B cell (primary cell): Measurements from ENCODE around the gene INTU. TPM values are rescaled to one million over a fixed set of nuclear protein-coding genes. Genes with fewer than 3 reads are reported as not detected.

ENCODE experiments used
- ATAC-seq: fragments of 200-7000 bp; cut with Tn5 transposase; one replicate; pipeline ENCODE4 v1.10.0; 2021; ENCODE audit warnings: low read depth, mild to moderate bottlenecking, moderate number of reproducible peaks, moderate library complexity
- CTCF ChIA-PET: fragments of 350-600 bp; sonication (Branson Sonifier 250); formaldehyde crosslinking; loops from one replicate; lab custom pipeline; 2021; ENCODE audit warnings: antibody characterized with exemption, inconsistent platforms; lab: Charles Lee
- POLR2A ChIA-PET: fragments of 350-600 bp; sonication (Branson Sonifier 250); formaldehyde crosslinking; loops from one replicate; lab custom pipeline; 2021; ENCODE audit warnings: antibody characterized with exemption; lab: Charles Lee
- DNase-seq: peaks from one replicate; pipeline ENCODE4 v3.0.0; 2013
- H2AFZ ChIP-seq: 2 replicates; pipeline ENCODE4 v1.6.1; 2012; ENCODE audit warnings: mild to moderate bottlenecking, low read depth, low read length; ENCODE audit not compliant: insufficient read depth, poor library complexity, severe bottlenecking
- H3K27ac ChIP-seq, 2 donors: 1 replicate in 1 of 2; 2 replicates in 1 of 2; pipeline ENCODE4 v1.5.1; 2012 to 2013; ENCODE audit warnings: low read length in 2 of 2, mild to moderate bottlenecking in 2 of 2, moderate library complexity in 1 of 2
- H3K27me3 ChIP-seq, 4 experiments: fragments of 200-600 bp in 1 of 4; sonication (generic) in 1 of 4; replicated peaks in 1 of 4; 1 replicate in 2 of 4; 2 replicates in 2 of 4; pipeline versions ENCODE4 v1.6.1 to v1.7.0; 2013 to 2016; ENCODE audit warnings: low read length in 3 of 4, mild to moderate bottlenecking in 2 of 4, mixed read lengths in 1 of 4, moderate library complexity in 1 of 4; ENCODE audit not compliant: insufficient read depth in 4 of 4, control insufficient read depth in 3 of 4; ENCODE audit errors: control extremely low read depth in 1 of 4
- H3K36me3 ChIP-seq, 2 experiments: replicated peaks in 1 of 2; 1 replicate in 1 of 2; 2 replicates in 1 of 2; pipeline versions ENCODE4 v1.6.1 to v1.7.1; 2013; ENCODE audit warnings: low read length in 1 of 2; ENCODE audit not compliant: insufficient read depth in 2 of 2, control insufficient read depth in 1 of 2; ENCODE audit errors: control extremely low read depth in 1 of 2, extremely low read depth in 1 of 2
- H3K4me1 ChIP-seq, 2 donors: fragments of 200-600 bp in 1 of 2; sonication (generic) in 1 of 2; 1 replicate in 1 of 2; 2 replicates in 1 of 2; pipeline versions ENCODE4 v1.5.1 to v1.6.1; 2013 to 2017; ENCODE audit warnings: low read length in 2 of 2; ENCODE audit not compliant: control insufficient read depth in 2 of 2, insufficient read depth in 2 of 2
- H3K4me2 ChIP-seq: replicated peaks from 2 replicates; pipeline ENCODE3; 2012; ENCODE audit warnings: mild to moderate bottlenecking, low read depth, low read length; ENCODE audit not compliant: poor library complexity, severe bottlenecking
- H3K4me3 ChIP-seq, 5 experiments: fragments of 200-600 bp in 1 of 5; sonication (generic) in 1 of 5; 1 replicate in 3 of 5; 2 replicates in 2 of 5; pipeline versions ENCODE4 v1.5.1 to v1.7.0; 2011 to 2016; ENCODE audit warnings: low read length in 4 of 5, mild to moderate bottlenecking in 4 of 5, low read depth in 2 of 5, control low read depth in 1 of 5, moderate library complexity in 1 of 5; ENCODE audit not compliant: insufficient read depth in 1 of 5; ENCODE audit errors: control extremely low read depth in 1 of 5, extremely low read depth in 1 of 5
- H3K79me2 ChIP-seq: fragments of 200-600 bp; sonication (generic); one replicate; pipeline ENCODE4 v1.6.0; 2016; ENCODE audit warnings: low read length; ENCODE audit not compliant: control insufficient read depth, insufficient read depth
- H3K9ac ChIP-seq: fragments of 200-600 bp; sonication (generic); 2 replicates; pipeline ENCODE4 v1.6.1; 2017; ENCODE audit warnings: mild to moderate bottlenecking, low read length, moderate library complexity
- H3K9me3 ChIP-seq, 3 donors: one replicate each; pipeline versions ENCODE4 v1.6.1 to v1.7.1; 2013; ENCODE audit warnings: low read length in 2 of 3; ENCODE audit not compliant: control insufficient read depth in 2 of 3, insufficient read depth in 1 of 3; ENCODE audit errors: control extremely low read depth in 1 of 3
- H4K20me1 ChIP-seq: 2 replicates; pipeline ENCODE4 v1.6.0; 2012; ENCODE audit warnings: mild to moderate bottlenecking, low read length; ENCODE audit not compliant: insufficient read depth, control insufficient read depth, poor library complexity, severe bottlenecking
- H3K27ac Mint-ChIP-seq: one replicate; pipeline ENCODE4 v1.8.0; 2021; ENCODE audit warnings: mixed read lengths
- H3K27me3 Mint-ChIP-seq: one replicate; pipeline ENCODE4 v1.8.0; 2021; ENCODE audit warnings: mixed read lengths
- H3K4me1 Mint-ChIP-seq: one replicate; pipeline ENCODE4 v1.8.0; 2021; ENCODE audit warnings: mixed read lengths
- H3K4me3 Mint-ChIP-seq: one replicate; pipeline ENCODE4 v1.8.0; 2021; ENCODE audit warnings: mixed read lengths
- H3K9me3 Mint-ChIP-seq: one replicate; pipeline ENCODE4 v1.8.0; 2022; ENCODE audit warnings: mixed read lengths; ENCODE audit not compliant: insufficient read depth
- CTCF ChIP-seq: fragments of 200-600 bp; IDR thresholded peaks from one replicate; pipeline ENCODE4 v1.8.0; 2022; ENCODE audit warnings: antibody characterized with exemption, mild to moderate bottlenecking
- EZH2 ChIP-seq: IDR thresholded peaks from 2 replicates; pipeline ENCODE4 v1.6.1; 2012; ENCODE audit warnings: borderline replicate concordance, low read depth, mild to moderate bottlenecking, moderate library complexity, low read length; ENCODE audit not compliant: insufficient read depth, poor library complexity, severe bottlenecking
- WGBS: methylation state at CpG from one replicate; pipeline ENCODE4 v1.1.5; 2013; ENCODE audit warnings: missing lambda C conversion rate; ENCODE audit not compliant: insufficient coverage; 5-methylcytosine and 5-hydroxymethylcytosine counted together
- intact Hi-C: fragments of 100-400 bp; cut with micrococcal nuclease; formaldehyde crosslinking; loops from one replicate; pipeline ENCODE4 v1.10.0; 2022
- polyA plus RNA-seq: library from polyadenylated mRNA; depleted of rRNA; stranded (reverse); fragments of >200 nt; gene quantifications from 2 replicates; pipeline ENCODE4 v1.2.3, GENCODE V29; 2012
- total RNA-seq, 2 donors: library from RNA; stranded (reverse); fragments of 120-200 nt in 1 of 2; gene quantifications; 1 replicate in 1 of 2; 2 replicates in 1 of 2; pipeline versions ENCODE4 v1.2.3 to v1.2.4, GENCODE V29; 2013 to 2022

INTU gene
- total and polyA plus RNA-seq, 2 donors (not counting 1 experiment from before 2014, with no cell fraction given), result not detected

- Histone ChIP-seq H3K4me3 (no peak overlapping the region), H3K4me1 (no peaks in the 10 kb centered on the region), H3K4me2 (no peak overlapping the region), H2AFZ (no peak overlapping the region), H3K9me3 (no peaks in the 10 kb centered on the region), H3K27me3 (no peaks in the 10 kb centered on the region), H3K79me2 (no peaks in the 10 kb centered on the region), H3K36me3 (no peaks in the 10 kb centered on the region), H3K9ac (no peak overlapping the region), H4K20me1 (no peaks in the 10 kb centered on the region), H3K27ac (no peak overlapping the region)
- WGBS, result 23% methylated on average over 5 of the region's 6 CpGs
- TF ChIP-seq CTCF (peak; percentile 60), EZH2 (no peak)
- ATAC-seq (no peak), DNase-seq (no peak)
- no peaks in the 10 kb centered on the region for H3K9me3 Mint-ChIP-seq
- ChIA-PET CTCF (interaction anchor here (1.3 kb wide), 1 partner anchor 128 kb away, joined by 4 read pairs; no protein-coding TSS in a partner anchor), POLR2A (no interaction called here)
- no peaks in the 10 kb centered on the region for H3K4me1 Mint-ChIP-seq
- H3K4me3 Mint-ChIP-seq, result no peak overlapping the region
- intact Hi-C loops, result no loop called here
- peaks cover 14% of the 10 kb centered on the region for H3K27me3 Mint-ChIP-seq
- H3K27ac Mint-ChIP-seq, result no peak overlapping the region
Observed at GRCh38 chr4:127604949-127605709, 27.6 kb upstream of the INTU start.

DNA sequence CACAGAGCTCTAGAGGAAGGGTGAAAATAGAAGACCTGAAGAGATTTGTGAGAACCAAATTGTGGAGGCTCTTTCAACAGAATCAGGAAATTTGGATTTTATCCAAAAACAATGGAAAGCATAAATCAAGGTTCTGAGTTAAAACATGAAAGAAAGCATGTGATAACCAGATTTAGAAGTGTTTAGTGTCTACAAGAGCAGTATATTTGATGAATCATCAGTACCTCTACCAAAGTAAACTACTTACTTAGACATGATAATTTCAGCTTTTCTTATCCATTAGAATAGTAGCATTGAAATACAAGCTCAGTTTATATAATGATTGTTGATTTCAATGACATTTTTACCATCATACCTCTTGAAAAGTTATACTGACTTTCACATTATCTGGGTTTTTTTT is 25.9 kb upstream of the INTU start:
- Histone ChIP-seq H3K4me1 (no peaks in the 10 kb centered on the region), H4K20me1 (no peaks in the 10 kb centered on the region), H3K27ac (no peak overlapping the region), H3K4me2 (no peak overlapping the region), H3K36me3 (no peaks in the 10 kb centered on the region), H3K9ac (no peak overlapping the region), H3K79me2 (no peaks in the 10 kb centered on the region), H2AFZ (no peak overlapping the region), H3K27me3 (no peaks in the 10 kb centered on the region), H3K9me3 (no peaks in the 10 kb centered on the region), H3K4me3 (no peak overlapping the region)
- ATAC-seq (no peak), DNase-seq (no peak)
- Mint-ChIP-seq H3K9me3 (no peaks in the 10 kb centered on the region), H3K27me3 (peaks cover 11% of the 10 kb centered on the region), H3K4me1 (no peaks in the 10 kb centered on the region), H3K4me3 (no peak overlapping the region), H3K27ac (no peak overlapping the region)
- POLR2A ChIA-PET, result no interaction called here
- TF ChIP-seq CTCF, result no peak
- no peak for TF ChIP-seq EZH2
- CTCF ChIA-PET, result interaction anchor here (0.7 kb wide), 1 partner anchor 79 kb away, joined by 3 read pairs; no protein-coding TSS in a partner anchor
- intact Hi-C loops, result loop anchor here (1.0 kb wide), 1 partner anchor 125 kb away; no protein-coding TSS in a partner anchor
